Activated CD4-positive, alpha-beta T cell treated with anti-CD3 and anti-CD28 coated beads for 24 hours (primary cell): Measurements from ENCODE around the gene DUSP21.
"Not testable (repeated sequence)": the region's sequence is repeated elsewhere in the genome, so short reads cannot be mapped to it uniquely, and the experiment has no call there.

Experiments used
- DNase-seq, 2 donors: peaks; one replicate each; pipeline ENCODE4 v3.0.0-alpha.2; 2020; ENCODE audit warnings: low read depth in 2 of 2

Gene DUSP21

DNA sequence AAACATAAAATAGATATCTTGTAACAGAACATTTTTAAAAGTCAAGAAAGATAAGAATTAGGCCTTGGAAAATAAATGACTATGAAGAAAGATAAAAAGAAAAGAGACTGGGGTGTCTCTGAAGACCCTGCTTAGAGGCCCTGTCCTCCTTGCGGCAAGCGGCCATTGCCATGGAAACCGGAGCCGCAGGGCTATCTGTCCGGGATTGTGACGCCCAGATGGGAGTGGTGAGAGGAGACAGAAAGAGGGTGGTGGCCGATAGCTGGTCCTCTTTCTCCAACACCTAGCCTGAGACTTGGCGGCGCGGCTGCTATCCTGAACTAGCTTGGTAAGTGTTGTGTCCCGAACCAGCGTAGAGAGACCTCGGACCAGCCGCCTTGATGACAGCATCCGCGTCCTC is at the start of gene DUSP21:
Gene DUSP21, plus strand, starts transcription at position 269 of the 400 bp plus-strand sequence. Its CDS starts 112 bp downstream, at position 381.
- DNase-seq = no peak

DNA sequence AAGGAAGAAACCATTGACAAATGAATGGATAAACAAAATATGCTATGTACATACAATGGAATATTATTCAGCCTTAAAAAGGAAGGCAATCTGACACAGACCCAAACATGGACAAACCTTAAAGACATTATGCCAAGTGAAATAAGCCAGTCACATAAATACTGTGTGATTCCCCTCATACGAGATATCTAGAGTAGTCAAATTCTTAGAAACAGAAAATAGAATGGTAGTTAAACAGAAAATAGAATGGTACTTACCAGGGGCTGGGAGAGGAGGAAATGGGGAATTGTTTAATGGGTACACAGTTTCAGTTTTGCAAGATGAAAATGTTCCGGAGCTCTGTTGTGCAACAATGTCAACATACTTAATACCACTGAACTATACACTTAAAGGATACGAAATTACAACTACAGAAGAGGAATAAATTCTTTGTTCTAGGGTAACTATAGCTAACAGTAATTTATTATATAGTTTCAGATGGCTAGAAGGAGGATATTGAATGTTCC is 47.8 kb upstream of the DUSP21 start:
- DNase-seq = no peak

DNA sequence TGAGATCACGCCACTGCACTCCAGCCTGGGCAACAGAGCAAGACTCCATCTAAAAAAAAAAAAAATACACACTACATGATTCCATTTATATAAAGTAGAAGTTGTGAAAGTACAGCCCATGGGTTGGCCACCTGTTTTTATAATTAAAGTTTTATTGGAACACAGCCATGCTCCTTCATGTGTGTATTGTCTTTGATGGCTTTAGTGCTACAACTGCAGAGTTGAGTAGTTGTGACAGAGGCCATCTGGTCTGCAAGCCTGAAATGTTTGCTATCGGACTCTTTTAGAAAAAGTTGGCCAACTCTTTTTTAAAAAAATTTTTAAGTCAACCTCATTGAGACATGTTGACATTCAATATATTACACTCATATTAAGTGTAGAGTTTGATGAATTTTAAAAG is 41.2 kb upstream of the DUSP21 start:
- no peak for DNase-seq

DNA sequence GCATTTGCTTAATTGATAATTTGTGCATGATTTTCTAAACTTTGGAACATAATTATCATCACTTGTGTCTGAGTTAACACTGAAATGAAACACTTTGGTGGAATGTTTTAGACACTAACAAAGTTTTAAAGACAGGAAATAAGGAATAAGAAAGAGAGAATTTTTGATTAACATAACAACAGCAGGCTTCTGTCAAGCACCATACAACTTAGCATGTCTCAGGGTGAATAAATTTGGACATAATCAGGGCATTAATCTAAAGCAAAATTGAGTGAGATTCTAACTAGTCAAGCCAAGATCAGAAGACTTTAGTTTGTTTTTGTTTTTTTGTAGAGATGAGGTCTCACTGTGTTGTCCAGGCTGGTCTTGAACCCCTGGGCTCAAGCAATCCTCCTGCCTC is 28.1 kb upstream of the DUSP21 start:
- no peak for DNase-seq

DNA sequence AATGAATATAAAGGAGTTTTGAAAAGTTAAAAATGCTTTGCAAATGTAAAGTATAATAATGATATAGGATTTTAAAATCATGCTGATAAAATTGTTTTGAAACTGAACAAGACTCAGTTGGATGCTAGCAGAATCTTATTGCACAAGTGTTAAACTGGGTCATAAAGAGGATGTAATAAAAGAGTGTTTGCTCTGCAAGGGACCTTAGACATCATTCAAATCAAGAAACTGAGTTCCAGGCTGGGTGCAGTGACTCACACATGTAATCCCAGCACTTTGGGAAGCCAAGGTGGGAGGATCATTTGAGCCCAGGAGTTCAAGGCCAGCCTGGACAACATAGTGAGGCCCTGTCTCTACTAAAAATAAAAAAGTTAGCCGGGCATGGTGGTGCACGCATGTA is 27.5 kb upstream of the DUSP21 start:
- DNase-seq = no peak

DNA sequence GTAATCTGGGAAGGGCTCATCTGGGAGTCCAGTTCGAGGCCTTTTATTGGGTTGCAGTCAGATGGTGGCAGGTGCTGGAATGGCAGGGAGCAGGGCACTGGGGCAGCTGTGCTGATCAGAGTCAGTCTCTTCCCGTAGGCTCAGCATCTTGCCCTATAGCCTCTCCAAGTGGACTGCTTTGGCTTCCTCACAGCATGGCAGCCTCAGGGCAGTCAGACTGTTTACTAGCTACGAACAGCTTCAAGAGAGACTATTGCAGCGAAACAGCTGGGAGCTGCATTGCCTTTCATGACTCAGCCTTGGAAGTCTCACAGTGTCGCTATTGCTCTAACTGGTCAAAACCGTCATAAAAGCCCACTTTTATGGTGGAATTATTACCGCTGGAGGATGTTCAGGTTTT is 26.8 kb upstream of the DUSP21 start:
- DNase-seq = no peak

DNA sequence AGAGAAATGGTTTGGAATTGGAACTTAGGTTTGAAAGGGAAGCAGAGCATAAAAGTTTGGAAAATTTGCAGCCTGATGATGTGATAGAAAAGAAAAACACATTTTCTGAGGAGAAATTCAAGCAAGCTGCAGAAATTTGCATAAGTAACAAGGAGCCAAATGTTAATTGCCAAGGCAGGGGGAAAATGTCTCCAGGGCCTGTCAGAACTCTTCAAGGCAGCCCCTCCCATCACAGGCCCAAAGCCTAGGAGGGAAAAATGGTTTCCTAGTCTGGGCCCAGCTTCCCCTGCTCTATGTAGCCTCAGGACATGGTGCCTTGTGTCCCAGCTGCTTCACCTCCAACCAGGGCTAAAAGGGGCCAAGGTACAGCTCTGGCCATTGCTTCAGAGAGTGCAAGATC is 21.2 kb upstream of the DUSP21 start:
- no peak for DNase-seq

DNA sequence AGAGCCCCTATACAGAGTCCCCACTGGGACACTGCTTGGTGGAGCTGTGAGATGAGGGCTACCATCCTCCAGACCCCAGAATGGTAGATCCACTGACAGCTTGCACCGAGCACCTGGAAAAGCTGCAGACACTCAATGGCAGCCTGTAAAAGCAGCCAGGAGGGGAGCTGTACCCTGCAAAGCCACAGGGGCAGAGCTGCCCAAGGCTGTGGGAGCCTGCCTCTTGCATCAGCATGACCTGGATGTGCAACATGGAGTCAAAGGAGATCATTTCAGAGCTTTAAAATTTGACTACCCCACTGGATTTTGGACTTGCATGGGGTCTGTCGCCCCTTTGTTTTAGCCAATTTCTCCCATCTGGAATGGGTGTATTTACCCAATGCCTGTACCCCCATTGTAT is 20.6 kb upstream of the DUSP21 start:
- DNase-seq = not testable (repeated sequence)

DNA sequence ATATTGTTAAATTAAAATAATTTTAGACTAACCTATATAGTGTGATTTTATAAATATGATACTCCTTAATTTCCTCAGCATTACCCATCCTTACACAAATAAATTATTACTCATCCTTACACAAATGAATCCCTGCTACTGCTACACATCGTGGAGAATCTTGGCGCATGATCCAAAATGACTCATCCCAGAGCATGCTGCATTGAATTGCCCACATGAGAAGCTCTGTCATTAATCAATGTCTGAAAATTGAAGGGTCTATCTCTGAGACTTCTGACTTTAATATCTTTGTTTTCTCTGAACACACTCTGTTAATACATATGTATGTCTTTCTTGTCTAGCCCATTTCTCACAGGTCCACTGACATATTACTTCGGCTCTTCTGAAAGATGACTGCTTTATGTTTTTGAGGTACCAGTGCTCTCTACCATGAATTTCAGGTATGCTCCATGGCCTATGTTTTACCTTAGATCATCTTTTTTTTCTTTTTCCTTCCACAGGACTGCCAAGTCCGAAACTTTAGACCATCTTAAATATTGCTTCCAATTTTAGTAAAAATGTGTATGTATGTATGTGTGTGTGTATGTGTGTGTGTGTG is 15.7 kb upstream of the DUSP21 start:
- DNase-seq = no peak

DNA sequence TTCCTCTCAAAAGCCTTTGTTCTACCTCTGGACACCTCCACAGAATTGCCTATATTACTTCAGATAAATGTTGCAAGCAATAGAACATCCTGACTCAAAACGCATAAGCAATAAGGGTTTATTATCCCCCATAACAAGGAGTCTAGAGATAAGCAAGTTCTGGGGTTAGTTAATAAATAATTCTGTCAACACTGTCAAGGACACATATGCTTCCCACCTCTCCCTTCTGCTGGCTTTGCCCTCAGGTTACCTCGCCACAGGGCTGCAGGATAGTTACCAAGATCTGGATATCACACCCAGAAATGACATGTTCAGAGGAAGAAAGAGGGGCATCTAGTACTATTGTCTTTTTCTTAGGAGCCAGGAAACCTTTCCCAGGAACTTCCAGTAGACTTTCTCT is 14.0 kb upstream of the DUSP21 start:
- no peak for DNase-seq

DNA sequence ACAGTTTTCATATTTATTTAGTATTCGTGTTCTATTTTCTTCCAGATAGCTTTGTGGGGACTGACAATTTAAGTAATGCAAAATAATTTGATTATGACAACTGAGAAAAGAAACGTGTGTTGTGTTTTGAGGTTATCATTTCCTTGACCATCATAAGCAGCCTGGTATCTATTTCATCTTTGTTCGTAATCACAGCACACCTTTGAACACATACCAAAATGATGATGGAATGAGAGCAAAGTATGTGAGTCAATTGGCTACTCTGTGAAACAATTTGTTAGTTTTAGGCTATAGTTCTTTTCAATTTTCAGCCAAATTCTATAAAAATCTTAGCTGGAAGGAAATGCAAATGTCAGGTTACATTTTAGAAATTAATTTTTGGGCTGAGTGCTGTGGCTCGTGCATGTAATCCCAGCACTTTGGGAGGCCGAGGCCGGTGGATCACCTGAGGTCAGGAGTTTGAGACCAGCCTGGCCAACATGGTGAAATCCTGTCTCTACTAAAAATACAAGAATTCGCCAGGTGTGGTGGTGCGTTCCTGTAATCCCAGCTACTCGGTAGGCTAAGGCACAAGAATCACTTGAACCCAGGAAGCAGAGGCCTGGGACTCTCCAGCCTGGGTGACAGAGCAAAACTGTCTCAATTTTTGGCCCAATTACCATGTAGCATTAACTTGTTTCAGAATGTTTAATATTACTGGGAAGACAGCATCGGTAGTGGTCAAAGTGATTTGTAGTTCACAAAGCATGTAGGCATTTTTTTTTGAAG is 1.1 kb upstream of the DUSP21 start:
- no peak for DNase-seq

DNA sequence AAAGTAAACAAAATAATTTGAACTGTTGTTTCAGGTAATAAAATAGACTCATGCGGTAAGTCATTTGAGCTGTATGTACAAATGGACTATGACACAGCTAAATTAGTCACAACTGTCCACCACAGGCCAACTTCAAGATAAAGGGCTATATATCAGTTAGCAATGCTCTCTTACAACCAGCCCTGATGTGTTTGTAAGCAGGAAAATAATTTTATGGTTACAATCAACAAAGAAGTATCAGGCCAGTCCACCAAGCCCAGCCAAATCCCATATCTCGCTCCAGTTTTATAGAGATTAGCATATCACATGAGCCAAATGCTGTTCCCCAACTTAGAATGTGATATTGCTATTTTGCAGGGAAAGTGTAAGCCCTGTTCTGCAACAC is 511 bp upstream of the DUSP21 start:
- DNase-seq = no peak

DNA sequence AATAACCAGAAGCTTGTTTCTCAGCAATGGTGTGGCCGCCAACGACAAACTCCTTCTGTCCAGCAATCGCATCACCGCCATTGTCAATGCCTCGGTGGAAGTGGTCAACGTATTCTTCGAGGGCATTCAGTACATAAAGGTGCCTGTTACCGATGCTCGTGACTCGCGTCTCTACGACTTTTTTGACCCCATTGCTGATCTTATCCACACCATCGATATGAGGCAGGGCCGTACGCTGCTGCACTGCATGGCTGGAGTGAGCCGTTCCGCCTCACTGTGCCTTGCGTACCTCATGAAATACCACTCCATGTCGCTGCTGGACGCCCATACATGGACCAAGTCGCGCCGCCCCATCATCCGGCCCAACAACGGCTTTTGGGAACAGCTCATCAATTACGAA is 383 bp downstream of the DUSP21 start:
- DNase-seq = no peak

DNA sequence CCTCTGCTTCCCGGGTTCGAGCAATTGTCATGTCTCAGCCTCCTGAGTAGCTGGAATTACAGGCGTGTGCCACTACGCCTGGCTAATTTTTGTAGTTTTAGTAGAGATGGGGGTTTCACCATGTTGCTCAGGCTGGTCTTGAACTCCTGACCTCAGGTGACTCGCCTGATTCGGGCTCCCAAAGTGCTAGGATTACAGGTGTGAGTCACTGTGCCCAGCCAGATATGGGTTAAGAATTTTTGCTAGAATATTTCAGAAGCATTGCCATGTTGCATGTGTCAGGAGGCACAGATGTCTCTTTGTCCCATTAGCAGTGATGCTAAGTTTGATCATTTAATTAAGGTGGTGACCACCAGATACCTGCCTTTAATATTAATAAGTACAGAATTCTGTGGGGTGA is 7.1 kb downstream of the DUSP21 start:
- DNase-seq = not testable (repeated sequence)

DNA sequence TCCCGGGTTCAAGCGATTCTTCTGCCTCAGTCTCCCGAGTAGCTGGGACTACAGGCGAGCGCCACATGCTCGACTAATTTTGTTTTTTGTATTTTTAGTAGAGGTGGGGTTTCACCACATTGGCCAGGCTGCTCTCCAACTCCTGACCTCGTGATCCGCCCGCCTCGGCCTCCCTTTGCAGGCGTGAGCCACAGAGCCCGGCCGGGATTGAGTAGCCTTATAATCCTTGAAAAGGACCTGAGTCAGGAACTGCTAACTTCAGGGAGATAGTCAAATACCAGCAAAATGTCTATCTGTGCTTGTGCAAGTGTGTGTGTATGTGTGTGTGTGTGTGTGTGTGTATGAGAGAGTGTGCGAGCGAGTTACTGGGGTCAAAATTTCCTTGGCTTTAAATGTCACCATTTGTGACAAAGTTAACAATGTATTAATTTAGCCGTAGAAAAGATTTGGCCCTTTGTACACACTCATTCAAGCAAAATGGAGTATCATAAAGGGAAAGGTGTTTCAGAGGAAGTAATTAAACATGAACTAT is 27.4 kb downstream of the DUSP21 start:
- no peak for DNase-seq

DNA sequence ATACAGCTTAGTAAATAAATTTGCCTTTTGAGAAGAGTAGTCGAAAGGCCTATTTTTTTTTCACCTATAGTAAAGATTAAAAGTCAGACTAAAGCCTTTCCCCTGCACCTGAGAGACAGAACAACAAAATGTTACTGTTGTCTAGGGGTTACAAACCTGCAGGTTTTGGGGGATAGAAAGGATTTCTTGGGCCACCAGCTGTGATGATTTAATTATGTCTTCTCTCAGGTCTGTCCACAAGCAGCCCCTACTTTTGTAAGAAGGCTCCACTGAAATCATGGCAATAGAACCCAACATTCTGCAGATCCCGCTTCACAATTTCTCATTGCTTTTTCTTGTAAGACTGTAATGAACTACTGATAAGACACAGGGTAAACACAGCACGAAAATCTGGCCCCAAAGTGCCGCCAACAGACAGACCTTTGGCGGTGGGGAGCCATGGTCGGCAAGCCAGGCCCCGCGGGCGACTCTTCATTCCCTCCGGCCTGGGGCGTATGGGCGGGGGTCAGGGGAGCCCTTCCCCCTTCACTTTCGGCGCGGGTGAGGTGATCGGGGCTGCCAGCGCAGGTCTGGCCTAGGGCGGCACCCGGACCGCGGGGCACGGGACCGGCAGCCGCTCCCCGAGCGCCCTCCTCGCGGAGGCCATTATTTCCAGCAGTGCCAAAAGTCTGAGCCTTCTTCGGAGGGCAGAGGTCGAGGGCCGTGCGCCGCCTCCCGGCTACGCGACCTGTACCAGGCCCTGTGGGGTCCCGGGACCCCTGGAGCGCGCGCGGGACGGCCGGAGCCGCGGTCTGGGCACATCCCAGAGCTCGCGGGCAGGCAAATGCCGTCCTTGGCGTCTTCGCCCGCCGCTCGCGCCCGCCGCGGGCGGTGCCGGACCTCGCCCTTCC is 28.4 kb downstream of the DUSP21 start:
- no peak for DNase-seq

DNA sequence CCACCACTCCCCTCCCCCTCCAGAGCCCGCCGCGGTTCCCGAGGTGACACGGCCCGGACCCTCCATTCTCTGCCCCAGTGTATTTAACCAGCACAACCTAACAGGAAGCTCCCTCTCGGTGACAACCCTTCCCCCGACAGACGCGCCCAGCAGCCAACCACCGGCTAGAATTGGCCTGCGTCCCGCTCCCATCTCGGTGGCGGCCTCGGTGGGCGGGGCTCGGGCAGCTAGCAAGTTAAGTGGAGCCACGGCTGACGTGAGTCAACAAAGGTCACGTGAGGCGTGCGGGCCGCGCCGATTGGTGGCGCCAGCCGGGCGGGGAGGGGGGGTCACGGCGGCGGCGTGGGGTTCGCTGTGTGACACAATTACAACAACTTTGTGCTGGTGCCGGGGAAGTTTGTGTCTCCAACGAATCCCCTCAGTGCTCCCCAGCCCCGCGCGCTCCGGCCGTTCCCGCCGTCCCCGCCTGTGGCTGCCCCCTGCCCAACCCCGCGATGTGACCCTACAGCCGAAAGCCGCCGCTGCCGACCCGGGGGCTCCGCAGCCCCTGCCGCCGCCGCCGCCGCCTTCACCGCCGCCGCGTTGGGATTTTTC is 29.1 kb downstream of the DUSP21 start, which contains the start of gene KDM6A:
Gene KDM6A, plus strand, starts transcription at position 368 of the 594 bp plus-strand sequence. CDS start 364 bp downstream, outside the sequence.
- DNase-seq = peak; percentile 88 to 100

DNA sequence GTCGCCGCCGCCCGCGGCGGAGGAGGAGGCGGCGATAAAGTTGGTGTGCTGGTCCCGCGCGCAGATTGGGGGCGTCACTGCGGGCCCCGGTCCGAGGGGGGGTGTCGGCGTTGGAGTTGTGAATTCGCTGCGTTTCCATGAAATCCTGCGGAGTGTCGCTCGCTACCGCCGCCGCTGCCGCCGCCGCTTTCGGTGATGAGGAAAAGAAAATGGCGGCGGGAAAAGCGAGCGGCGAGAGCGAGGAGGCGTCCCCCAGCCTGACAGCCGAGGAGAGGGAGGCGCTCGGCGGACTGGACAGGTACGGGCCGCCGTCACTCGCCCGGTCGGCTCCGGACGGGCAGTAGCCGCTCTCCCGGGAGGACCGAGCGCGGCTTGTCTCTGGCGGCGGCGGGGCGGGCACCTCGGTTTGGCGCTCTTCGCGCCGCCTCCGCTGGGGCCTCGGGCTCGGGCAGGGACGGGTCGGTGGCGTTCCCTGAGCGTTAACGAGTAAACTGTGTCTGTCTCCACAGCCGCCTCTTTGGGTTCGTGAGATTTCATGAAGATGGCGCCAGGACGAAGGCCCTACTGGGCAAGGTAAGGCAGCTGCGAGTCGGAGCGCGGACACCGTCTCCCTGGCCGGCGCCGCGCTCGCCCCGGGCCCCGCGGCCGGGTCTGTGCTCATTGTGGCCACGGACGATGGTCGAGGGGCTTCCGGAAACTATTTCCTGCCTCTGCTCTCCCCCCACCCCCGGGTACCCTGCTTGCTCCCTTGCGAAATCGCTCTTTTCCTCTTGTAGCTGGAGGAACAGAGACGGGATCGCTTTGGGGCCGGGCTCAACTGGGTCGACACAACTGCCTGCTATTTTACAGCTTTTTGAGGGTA is 29.8 kb downstream of the DUSP21 start:
- DNase-seq = peak; percentile 16 to 29

DNA sequence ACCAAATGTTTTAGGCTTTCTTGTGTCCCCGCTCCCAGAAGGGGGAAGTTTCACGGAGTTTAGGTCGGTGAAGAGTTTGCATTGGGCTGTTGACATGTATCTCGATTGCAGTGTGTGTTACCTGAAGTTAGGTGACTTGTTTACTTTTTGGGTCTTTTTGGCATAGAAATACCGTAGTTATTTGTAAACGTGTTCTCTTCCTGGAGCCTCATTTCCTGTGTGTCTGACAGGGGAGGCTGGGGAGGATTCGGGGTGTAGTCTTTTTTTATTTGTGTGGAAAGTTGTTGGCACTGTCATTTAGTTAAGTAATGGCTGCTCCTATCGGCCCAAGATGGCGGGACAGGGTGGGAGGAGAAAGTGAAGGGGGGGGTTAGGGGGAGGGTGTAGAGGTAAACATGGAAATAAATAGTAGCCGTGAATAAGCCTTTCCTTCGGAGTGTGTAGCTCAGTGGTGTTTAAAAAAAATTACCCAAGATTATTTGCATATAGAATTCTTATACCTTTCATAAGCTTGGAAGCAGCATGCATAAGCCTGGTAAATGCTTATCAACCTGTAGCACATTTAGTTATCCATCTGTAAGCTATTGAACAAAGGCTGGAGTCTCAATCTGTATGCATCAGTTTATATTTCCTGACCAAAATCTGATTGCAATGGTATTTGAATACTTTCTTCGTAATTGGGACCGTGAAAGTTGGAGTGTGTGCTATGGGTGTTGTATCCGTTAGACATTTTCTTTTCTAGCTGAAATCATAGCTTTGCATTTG is 30.8 kb downstream of the DUSP21 start:
- DNase-seq = peak in 1 of 2 donors; percentile 34

DNA sequence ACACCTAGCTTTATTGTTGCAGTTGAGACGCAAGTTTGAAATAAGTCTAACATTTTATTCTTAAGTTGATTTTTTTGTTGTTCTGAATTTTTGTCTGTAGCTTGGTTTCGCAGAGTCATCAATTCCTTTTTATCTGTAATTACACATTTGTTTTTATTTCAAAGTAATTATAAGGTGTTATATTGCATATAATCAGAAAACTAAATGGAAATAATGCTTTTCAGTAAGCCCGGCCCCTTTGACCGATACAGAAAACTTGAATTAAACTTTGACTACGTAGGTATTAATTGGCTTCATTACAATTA is 31.3 kb downstream of the DUSP21 start:
- no peak for DNase-seq
